K562 (cell line): Measurements from ENCODE around the gene CFAP157. TPM values are rescaled to one million over a fixed set of nuclear protein-coding genes. Genes with fewer than 3 reads are reported as not detected.
A peak's percentile ranks its signal among the peaks of the same experiment; 100 is the strongest.

Experiments
- ATAC-seq: fragments of 200-7000 bp; cut with Tn5 transposase; 3 replicates; pipeline ENCODE4 v1.9.1; 2020; ENCODE audit warnings: moderate library complexity
- BruUV-seq: library from RNA; stranded (reverse); fragments of 400-500 nt; replicated peaks from 2 replicates; lab custom pipeline; 2021; lab: Mats Ljungman, UMichigan
- CTCF ChIA-PET: fragments of 300-600 bp; formaldehyde crosslinking; extraction: SDS; loops from one replicate; lab custom pipeline; 2021; ENCODE audit warnings: low intra/inter-chr PET ratio; lab: Yijun Ruan, JAX
- POLR2A ChIA-PET: fragments of 300-600, 350-650 bp; sonication (Branson Sonifier 250); formaldehyde crosslinking; extraction: SDS; loops from one replicate; lab custom pipeline; 2021; ENCODE audit warnings: antibody characterized with exemption, inconsistent platforms; lab: Yijun Ruan, JAX
- DNase-seq, 4 experiments: peaks; one replicate each; pipeline versions ENCODE4 v3.0.0 to v3.0.0-alpha.2; 2011 to 2018; ENCODE audit warnings: low spot score in 3 of 4, mixed read lengths in 3 of 4; ENCODE audit errors: extremely low read depth in 1 of 4
- FAIRE-seq: peaks from 2 replicates; lab custom pipeline; 2011; peaks lifted over from hg19 to GRCh38; lab: Jason Lieb, UNC
- H2AFZ ChIP-seq: 2 replicates; pipeline ENCODE4 v1.6.0; 2011; ENCODE audit warnings: low read depth, low read length, control low read depth, inconsistent platforms
- H3K27ac ChIP-seq: fragments of 200-600 bp; 3 replicates; pipeline ENCODE4 v1.8.0; 2011; ENCODE audit warnings: low read depth, mild to moderate bottlenecking, control low read depth, inconsistent platforms, low read length, moderate library complexity, mixed read lengths; ENCODE audit errors: extremely low read depth
- H3K27me3 ChIP-seq, 2 experiments: fragments of 300-600 bp in 1 of 2; 2 replicates in 1 of 2; 3 replicates in 1 of 2; pipeline versions ENCODE4 v1.6.0 to v1.8.0; 2011; ENCODE audit warnings: inconsistent platforms in 2 of 2, low read length in 2 of 2, mild to moderate bottlenecking in 1 of 2, mixed read lengths in 1 of 2, moderate library complexity in 1 of 2; ENCODE audit not compliant: control insufficient read depth in 2 of 2, insufficient read depth in 2 of 2
- H3K36me3 ChIP-seq: fragments of 300-600 bp; 3 replicates; pipeline ENCODE4 v1.8.0; 2011; ENCODE audit warnings: mild to moderate bottlenecking, low read length, inconsistent platforms; ENCODE audit not compliant: control insufficient read depth, insufficient read depth
- H3K4me1 ChIP-seq, 2 experiments: fragments of 200-600 bp in 1 of 2; replicated peaks in 1 of 2; 2 replicates in 1 of 2; 3 replicates in 1 of 2; pipeline versions ENCODE4 v1.5.1 to v1.8.0; 2011; ENCODE audit warnings: inconsistent platforms in 2 of 2, low read length in 2 of 2, mild to moderate bottlenecking in 1 of 2, mixed read lengths in 1 of 2, moderate library complexity in 1 of 2; ENCODE audit not compliant: control insufficient read depth in 2 of 2, insufficient read depth in 2 of 2
- H3K4me2 ChIP-seq: 2 replicates; pipeline ENCODE4 v1.6.1; 2011; ENCODE audit warnings: low read length, control low read depth, inconsistent platforms, mixed read lengths; ENCODE audit not compliant: insufficient read depth
- H3K4me3 ChIP-seq: fragments of 200-600 bp; sonication (generic), shearing (Covaris generic); 2 replicates; pipeline ENCODE4 v1.5.1; 2016; ENCODE audit warnings: control low read depth, inconsistent platforms
- H3K79me2 ChIP-seq: fragments of 200-600 bp; 3 replicates; pipeline ENCODE4 v1.8.0; 2011; ENCODE audit warnings: low read length, inconsistent platforms; ENCODE audit not compliant: control insufficient read depth, insufficient read depth
- H3K9ac ChIP-seq, 2 experiments: 2 replicates each; pipeline versions ENCODE4 v1.6.0 to v1.6.1; 2011; ENCODE audit warnings: low read depth in 2 of 2, low read length in 2 of 2, control low read depth in 1 of 2, inconsistent platforms in 1 of 2, mild to moderate bottlenecking in 1 of 2, mixed read lengths in 1 of 2; ENCODE audit not compliant: insufficient read depth in 1 of 2
- H3K9me1 ChIP-seq: one replicate; pipeline ENCODE4 v1.6.0; 2011; ENCODE audit warnings: inconsistent platforms, mild to moderate bottlenecking, low read length, moderate library complexity; ENCODE audit not compliant: control insufficient read depth, insufficient read depth
- H3K9me3 ChIP-seq: replicated peaks from 2 replicates; pipeline ENCODE4 v1.5.1; 2011; ENCODE audit warnings: low read depth, low read length, inconsistent platforms; ENCODE audit not compliant: control insufficient read depth, insufficient read depth
- H4K20me1 ChIP-seq: replicated peaks from 2 replicates; pipeline ENCODE4 v1.6.1; 2011; ENCODE audit warnings: low read length, inconsistent platforms, mixed read lengths; ENCODE audit not compliant: control insufficient read depth, insufficient read depth
- GATA2 ChIP-seq: sonication (generic); formaldehyde crosslinking; IDR thresholded peaks from 2 replicates; pipeline ENCODE4 v1.4.0; 2020; ENCODE audit warnings: mild to moderate bottlenecking, missing genetic modification reagents
- HNRNPK ChIP-seq: fragments of 200-400 bp; formaldehyde crosslinking; IDR thresholded peaks from one replicate; pipeline ENCODE4 v1.6.1; 2018; ENCODE audit warnings: mild to moderate bottlenecking, low read depth, low read length; ENCODE audit not compliant: poor library complexity, severe bottlenecking
- PBX2 ChIP-seq, 2 experiments: IDR thresholded peaks in 1 of 2; conservative IDR thresholded peaks in 1 of 2; 2 replicates each; pipeline ENCODE4 v1.6.1; 2016; ENCODE audit warnings: low read depth in 2 of 2, mild to moderate bottlenecking in 1 of 2, missing compliant biosample characterization in 1 of 2, missing genetic modification characterization in 1 of 2, moderate library complexity in 1 of 2
- TAF9B ChIP-seq: fragments of 450-650 bp; IDR thresholded peaks from 2 replicates; pipeline ENCODE4 v1.6.1; 2018; ENCODE audit warnings: mild to moderate bottlenecking; ENCODE audit not compliant: partially characterized antibody
- ZHX1 ChIP-seq: fragments of 150-350 bp; conservative IDR thresholded peaks from 2 replicates; pipeline ENCODE4 v1.6.1; 2014; ENCODE audit warnings: low read length
- ZNF263 ChIP-seq: sonication (generic); formaldehyde crosslinking; IDR thresholded peaks from 2 replicates; pipeline ENCODE4 v1.8.0; 2022; ENCODE audit warnings: mild to moderate bottlenecking, missing genetic modification reagents, borderline replicate concordance
- ZNF695 ChIP-seq: fragments of 450-650 bp; formaldehyde crosslinking; IDR thresholded peaks from 2 replicates; pipeline ENCODE4 v1.4.0; 2020; ENCODE audit warnings: mild to moderate bottlenecking, moderate library complexity
- WGBS: fragments of 100-300 bp; shearing (Covaris generic); methylation state at CpG from one replicate; pipeline ENCODE4 v1.1.6; 2016; ENCODE audit warnings: low coverage, mixed read lengths; ENCODE audit not compliant: insufficient coverage; ENCODE audit errors: missing lambda C conversion rate; 5-methylcytosine and 5-hydroxymethylcytosine counted together
- in situ Hi-C: fragments of 300-500 bp; cut with MboI; formaldehyde crosslinking; loops from 4 replicates; pipeline ENCODE4 v1.15.0; 2018; ENCODE audit warnings: inconsistent platforms, mixed read lengths
- intact Hi-C: fragments of 100-400 bp; cut with micrococcal nuclease; formaldehyde crosslinking; loops from 2 replicates; pipeline ENCODE4 v1.14.2; 2022
- polyA plus RNA-seq, 8 experiments: library from polyadenylated mRNA; depleted of rRNA in 4 of 8; stranded (reverse) in 5 of 8; unstranded in 3 of 8; fragments of >200 nt; fragmentation: Nextera tagmentation in 2 of 8; fragmentation: Illumina TruSeq in 1 of 8; extraction: Ambion mirVana in 2 of 8; extraction: Trizol in 1 of 8; gene quantifications; 2 replicates each; pipeline versions ENCODE4 v1.2.1 to v1.2.3, GENCODE V29; 2011 to 2014; ENCODE audit warnings: inconsistent platforms in 1 of 8, missing spikeins in 1 of 8
- total RNA-seq, 7 experiments: library from RNA; depleted of rRNA in 6 of 7; stranded (reverse); fragments of >200 nt in 6 of 7; fragmentation: Illumina TruSeq in 2 of 7; extraction: Trizol in 2 of 7; gene quantifications; 2 replicates each; pipeline versions ENCODE4 v1.2.1 to v1.2.3, GENCODE V29; 2011 to 2021; ENCODE audit warnings: low replicate concordance in 1 of 7
- TF ChIP-seq, protein P1 (sequence below): fragments of 250-450 bp; sonication (Bioruptor Pico); IDR thresholded peaks from 2 replicates; pipeline ENCODE4 v1.8.0; 2022; ENCODE audit warnings: inconsistent platforms
- TF ChIP-seq, protein P2 (sequence below): sonication (generic); formaldehyde crosslinking; IDR thresholded peaks from 2 replicates; pipeline ENCODE4 v1.8.1; 2023; ENCODE audit warnings: mild to moderate bottlenecking, missing genetic modification reagents

The CFAP157 gene
- total and polyA plus RNA-seq, 9 of the 15 experiments (the other 6 are each of a cell fraction or from before 2014, with no cell fraction given), result 0.03 TPM; not detected in 8

GRCh38 chr9:127698985-127699670 lies 7.7 kb upstream of the CFAP157 start (continued):
- no peak for TF ChIP-seq PBX2 (CRISPR knock-in tag; IDR thresholded peaks at IDR 0.05; ENCODE audit: low read depth)
- no peak for TF ChIP-seq PBX2 (tag; conservative IDR thresholded peaks at IDR 0.05; ENCODE audit: low read depth)
- TF ChIP-seq GATA2 (CRISPR knock-in tag), result no peak
- TF ChIP-seq ZNF695, result no peak

DNA sequence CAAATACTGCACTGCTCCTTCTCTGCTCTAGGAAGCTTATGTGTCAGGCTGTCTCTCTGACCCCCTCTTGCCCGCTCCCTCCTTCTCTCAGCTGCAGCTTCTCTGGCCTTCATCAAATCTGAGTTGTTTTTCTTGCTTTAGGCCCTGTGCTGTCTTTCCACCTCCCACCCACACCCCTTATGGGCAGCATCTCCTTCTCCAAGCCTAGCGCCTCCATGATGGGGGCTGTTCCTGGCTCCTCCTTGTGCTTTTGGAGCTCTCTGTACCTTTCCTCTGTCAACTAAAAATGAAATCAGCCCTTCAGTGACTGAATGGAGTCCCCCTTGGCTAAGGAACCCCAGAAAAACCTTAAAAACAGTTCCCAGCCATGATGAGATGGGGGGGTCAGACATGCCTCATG lies 6.6 kb upstream of the CFAP157 start:
- peak overlapping the region; percentile 87 for H2AFZ ChIP-seq
- DNase-seq, result no peak
- H3K9me1 ChIP-seq, result no peaks in the 10 kb centered on the region
- WGBS, result 88% methylated on average over 2 of the region's 2 CpGs
- H3K4me3 ChIP-seq, result no peak overlapping the region
- no peaks in the 10 kb centered on the region for H3K9me3 ChIP-seq
- CTCF ChIA-PET, result no interaction called here
- FAIRE-seq, result no peak
- in situ Hi-C loops (no loop called here), intact Hi-C loops (no loop called here)
- no peaks in the 10 kb centered on the region for H3K79me2 ChIP-seq
- no peak overlapping the region for H3K27ac ChIP-seq
- BruUV-seq, result no TSS peak
- H3K4me1 ChIP-seq, result peaks cover 25 to 26% of the 10 kb centered on the region in 2 experiments
- H3K36me3 ChIP-seq, result no peaks in the 10 kb centered on the region
- ATAC-seq, result no peak
- H3K9ac ChIP-seq, result peak overlapping the region in 1 of 2 experiments; percentile 16; a peak in 1 of 4 replicates
- no peak overlapping the region for H3K4me2 ChIP-seq
- POLR2A ChIA-PET, result interaction anchor here (0.6 kb wide), 1 partner anchor 36 kb away, joined by 5 read pairs; no protein-coding TSS in a partner anchor
- no peaks in the 10 kb centered on the region for H3K27me3 ChIP-seq
- H4K20me1 ChIP-seq, result no peaks in the 10 kb centered on the region
- TF ChIP-seq ZNF263 (no peak), HNRNPK (no peak), ZHX1 (no peak), TAF9B (no peak)
- TF ChIP-seq, protein P1, sequence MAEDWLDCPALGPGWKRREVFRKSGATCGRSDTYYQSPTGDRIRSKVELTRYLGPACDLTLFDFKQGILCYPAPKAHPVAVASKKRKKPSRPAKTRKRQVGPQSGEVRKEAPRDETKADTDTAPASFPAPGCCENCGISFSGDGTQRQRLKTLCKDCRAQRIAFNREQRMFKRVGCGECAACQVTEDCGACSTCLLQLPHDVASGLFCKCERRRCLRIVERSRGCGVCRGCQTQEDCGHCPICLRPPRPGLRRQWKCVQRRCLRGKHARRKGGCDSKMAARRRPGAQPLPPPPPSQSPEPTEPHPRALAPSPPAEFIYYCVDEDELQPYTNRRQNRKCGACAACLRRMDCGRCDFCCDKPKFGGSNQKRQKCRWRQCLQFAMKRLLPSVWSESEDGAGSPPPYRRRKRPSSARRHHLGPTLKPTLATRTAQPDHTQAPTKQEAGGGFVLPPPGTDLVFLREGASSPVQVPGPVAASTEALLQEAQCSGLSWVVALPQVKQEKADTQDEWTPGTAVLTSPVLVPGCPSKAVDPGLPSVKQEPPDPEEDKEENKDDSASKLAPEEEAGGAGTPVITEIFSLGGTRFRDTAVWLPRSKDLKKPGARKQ (CRISPR knock-in tag), result no peak
- TF ChIP-seq, protein P2, sequence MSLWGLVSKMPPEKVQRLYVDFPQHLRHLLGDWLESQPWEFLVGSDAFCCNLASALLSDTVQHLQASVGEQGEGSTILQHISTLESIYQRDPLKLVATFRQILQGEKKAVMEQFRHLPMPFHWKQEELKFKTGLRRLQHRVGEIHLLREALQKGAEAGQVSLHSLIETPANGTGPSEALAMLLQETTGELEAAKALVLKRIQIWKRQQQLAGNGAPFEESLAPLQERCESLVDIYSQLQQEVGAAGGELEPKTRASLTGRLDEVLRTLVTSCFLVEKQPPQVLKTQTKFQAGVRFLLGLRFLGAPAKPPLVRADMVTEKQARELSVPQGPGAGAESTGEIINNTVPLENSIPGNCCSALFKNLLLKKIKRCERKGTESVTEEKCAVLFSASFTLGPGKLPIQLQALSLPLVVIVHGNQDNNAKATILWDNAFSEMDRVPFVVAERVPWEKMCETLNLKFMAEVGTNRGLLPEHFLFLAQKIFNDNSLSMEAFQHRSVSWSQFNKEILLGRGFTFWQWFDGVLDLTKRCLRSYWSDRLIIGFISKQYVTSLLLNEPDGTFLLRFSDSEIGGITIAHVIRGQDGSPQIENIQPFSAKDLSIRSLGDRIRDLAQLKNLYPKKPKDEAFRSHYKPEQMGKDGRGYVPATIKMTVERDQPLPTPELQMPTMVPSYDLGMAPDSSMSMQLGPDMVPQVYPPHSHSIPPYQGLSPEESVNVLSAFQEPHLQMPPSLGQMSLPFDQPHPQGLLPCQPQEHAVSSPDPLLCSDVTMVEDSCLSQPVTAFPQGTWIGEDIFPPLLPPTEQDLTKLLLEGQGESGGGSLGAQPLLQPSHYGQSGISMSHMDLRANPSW, result no peak
